ENCODE measurements around the gene FXYD2. TPM values are rescaled to one million over a fixed set of nuclear protein-coding genes. Genes with fewer than 3 reads are reported as not detected.

The FXYD2 gene
- total and polyA plus RNA-seq, 9 of the 15 experiments (the other 6 are each of a cell fraction or from before 2014, with no cell fraction given) = not detected

DNA sequence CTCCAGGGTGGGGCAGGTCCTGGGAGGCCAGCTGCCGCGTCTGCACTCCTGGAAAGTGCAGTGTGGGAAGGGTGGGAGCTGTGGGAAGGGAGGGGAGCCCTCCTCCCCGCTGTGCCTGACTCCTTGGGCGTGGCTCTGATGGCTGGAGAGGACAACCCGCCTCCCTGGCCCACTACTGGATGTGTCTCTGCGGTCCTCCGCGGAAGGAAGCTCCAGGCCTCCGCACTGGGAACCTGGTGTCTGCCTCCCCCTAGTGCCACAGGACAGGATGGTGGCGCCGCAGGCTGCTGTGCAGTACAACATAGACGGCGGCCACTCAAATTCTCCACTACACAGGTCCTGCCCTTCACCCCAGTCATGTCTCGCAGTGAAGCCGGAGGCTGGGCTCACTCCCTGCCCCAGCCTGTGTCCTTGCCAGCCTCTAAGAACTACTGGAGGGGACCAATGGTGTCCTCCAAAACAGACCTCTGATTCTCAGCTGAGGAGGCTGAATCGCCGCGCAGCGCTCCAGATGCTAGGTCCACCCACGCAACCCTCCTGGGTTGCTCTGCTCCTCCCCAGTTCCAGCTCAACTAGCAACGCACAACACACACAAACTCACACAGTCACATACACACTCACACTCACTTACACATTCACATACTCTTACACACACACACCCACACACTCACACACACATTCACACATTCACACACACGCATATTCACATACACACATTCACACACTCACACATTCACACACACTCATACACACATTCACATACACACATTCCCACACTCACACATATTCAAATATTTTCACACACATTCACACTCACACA is 15.1 kb downstream of the FXYD2 start (continued):
- TF ChIP-seq, protein P1, sequence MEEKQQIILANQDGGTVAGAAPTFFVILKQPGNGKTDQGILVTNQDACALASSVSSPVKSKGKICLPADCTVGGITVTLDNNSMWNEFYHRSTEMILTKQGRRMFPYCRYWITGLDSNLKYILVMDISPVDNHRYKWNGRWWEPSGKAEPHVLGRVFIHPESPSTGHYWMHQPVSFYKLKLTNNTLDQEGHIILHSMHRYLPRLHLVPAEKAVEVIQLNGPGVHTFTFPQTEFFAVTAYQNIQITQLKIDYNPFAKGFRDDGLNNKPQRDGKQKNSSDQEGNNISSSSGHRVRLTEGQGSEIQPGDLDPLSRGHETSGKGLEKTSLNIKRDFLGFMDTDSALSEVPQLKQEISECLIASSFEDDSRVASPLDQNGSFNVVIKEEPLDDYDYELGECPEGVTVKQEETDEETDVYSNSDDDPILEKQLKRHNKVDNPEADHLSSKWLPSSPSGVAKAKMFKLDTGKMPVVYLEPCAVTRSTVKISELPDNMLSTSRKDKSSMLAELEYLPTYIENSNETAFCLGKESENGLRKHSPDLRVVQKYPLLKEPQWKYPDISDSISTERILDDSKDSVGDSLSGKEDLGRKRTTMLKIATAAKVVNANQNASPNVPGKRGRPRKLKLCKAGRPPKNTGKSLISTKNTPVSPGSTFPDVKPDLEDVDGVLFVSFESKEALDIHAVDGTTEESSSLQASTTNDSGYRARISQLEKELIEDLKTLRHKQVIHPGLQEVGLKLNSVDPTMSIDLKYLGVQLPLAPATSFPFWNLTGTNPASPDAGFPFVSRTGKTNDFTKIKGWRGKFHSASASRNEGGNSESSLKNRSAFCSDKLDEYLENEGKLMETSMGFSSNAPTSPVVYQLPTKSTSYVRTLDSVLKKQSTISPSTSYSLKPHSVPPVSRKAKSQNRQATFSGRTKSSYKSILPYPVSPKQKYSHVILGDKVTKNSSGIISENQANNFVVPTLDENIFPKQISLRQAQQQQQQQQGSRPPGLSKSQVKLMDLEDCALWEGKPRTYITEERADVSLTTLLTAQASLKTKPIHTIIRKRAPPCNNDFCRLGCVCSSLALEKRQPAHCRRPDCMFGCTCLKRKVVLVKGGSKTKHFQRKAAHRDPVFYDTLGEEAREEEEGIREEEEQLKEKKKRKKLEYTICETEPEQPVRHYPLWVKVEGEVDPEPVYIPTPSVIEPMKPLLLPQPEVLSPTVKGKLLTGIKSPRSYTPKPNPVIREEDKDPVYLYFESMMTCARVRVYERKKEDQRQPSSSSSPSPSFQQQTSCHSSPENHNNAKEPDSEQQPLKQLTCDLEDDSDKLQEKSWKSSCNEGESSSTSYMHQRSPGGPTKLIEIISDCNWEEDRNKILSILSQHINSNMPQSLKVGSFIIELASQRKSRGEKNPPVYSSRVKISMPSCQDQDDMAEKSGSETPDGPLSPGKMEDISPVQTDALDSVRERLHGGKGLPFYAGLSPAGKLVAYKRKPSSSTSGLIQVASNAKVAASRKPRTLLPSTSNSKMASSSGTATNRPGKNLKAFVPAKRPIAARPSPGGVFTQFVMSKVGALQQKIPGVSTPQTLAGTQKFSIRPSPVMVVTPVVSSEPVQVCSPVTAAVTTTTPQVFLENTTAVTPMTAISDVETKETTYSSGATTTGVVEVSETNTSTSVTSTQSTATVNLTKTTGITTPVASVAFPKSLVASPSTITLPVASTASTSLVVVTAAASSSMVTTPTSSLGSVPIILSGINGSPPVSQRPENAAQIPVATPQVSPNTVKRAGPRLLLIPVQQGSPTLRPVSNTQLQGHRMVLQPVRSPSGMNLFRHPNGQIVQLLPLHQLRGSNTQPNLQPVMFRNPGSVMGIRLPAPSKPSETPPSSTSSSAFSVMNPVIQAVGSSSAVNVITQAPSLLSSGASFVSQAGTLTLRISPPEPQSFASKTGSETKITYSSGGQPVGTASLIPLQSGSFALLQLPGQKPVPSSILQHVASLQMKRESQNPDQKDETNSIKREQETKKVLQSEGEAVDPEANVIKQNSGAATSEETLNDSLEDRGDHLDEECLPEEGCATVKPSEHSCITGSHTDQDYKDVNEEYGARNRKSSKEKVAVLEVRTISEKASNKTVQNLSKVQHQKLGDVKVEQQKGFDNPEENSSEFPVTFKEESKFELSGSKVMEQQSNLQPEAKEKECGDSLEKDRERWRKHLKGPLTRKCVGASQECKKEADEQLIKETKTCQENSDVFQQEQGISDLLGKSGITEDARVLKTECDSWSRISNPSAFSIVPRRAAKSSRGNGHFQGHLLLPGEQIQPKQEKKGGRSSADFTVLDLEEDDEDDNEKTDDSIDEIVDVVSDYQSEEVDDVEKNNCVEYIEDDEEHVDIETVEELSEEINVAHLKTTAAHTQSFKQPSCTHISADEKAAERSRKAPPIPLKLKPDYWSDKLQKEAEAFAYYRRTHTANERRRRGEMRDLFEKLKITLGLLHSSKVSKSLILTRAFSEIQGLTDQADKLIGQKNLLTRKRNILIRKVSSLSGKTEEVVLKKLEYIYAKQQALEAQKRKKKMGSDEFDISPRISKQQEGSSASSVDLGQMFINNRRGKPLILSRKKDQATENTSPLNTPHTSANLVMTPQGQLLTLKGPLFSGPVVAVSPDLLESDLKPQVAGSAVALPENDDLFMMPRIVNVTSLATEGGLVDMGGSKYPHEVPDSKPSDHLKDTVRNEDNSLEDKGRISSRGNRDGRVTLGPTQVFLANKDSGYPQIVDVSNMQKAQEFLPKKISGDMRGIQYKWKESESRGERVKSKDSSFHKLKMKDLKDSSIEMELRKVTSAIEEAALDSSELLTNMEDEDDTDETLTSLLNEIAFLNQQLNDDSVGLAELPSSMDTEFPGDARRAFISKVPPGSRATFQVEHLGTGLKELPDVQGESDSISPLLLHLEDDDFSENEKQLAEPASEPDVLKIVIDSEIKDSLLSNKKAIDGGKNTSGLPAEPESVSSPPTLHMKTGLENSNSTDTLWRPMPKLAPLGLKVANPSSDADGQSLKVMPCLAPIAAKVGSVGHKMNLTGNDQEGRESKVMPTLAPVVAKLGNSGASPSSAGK (IDR thresholded peaks at IDR 0.05) = no peak
- TF ChIP-seq RCOR1 (IDR thresholded peaks at IDR 0.05; ENCODE audit: borderline replicate concordance in 1 of 2, low read depth in 2 of 2, low read length in 2 of 2) = no peak
- no peak for TF ChIP-seq ZNF140 (CRISPR knock-in tag; IDR thresholded peaks at IDR 0.05)
- TF ChIP-seq, protein P2, sequence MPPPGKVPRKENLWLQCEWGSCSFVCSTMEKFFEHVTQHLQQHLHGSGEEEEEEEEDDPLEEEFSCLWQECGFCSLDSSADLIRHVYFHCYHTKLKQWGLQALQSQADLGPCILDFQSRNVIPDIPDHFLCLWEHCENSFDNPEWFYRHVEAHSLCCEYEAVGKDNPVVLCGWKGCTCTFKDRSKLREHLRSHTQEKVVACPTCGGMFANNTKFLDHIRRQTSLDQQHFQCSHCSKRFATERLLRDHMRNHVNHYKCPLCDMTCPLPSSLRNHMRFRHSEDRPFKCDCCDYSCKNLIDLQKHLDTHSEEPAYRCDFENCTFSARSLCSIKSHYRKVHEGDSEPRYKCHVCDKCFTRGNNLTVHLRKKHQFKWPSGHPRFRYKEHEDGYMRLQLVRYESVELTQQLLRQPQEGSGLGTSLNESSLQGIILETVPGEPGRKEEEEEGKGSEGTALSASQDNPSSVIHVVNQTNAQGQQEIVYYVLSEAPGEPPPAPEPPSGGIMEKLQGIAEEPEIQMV (tag; conservative IDR thresholded peaks at IDR 0.05; ENCODE audit: low read depth) = peak; percentile 94
- peak; percentile 73; the same call in 1 of the 2 replicates for TF ChIP-seq ZNF263 (CRISPR knock-in tag; IDR thresholded peaks at IDR 0.05; ENCODE audit: borderline replicate concordance)
- TF ChIP-seq, protein P3, sequence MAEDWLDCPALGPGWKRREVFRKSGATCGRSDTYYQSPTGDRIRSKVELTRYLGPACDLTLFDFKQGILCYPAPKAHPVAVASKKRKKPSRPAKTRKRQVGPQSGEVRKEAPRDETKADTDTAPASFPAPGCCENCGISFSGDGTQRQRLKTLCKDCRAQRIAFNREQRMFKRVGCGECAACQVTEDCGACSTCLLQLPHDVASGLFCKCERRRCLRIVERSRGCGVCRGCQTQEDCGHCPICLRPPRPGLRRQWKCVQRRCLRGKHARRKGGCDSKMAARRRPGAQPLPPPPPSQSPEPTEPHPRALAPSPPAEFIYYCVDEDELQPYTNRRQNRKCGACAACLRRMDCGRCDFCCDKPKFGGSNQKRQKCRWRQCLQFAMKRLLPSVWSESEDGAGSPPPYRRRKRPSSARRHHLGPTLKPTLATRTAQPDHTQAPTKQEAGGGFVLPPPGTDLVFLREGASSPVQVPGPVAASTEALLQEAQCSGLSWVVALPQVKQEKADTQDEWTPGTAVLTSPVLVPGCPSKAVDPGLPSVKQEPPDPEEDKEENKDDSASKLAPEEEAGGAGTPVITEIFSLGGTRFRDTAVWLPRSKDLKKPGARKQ (CRISPR knock-in tag; IDR thresholded peaks at IDR 0.05) = no peak
- TF ChIP-seq PRMT5 (CRISPR knock-in tag; IDR thresholded peaks at IDR 0.05) = no peak
- no peak for TF ChIP-seq BCL6 (CRISPR knock-in tag; IDR thresholded peaks at IDR 0.05)
- TF ChIP-seq MCM3 (IDR thresholded peaks at IDR 0.05) = no peak
- TF ChIP-seq, protein P4, sequence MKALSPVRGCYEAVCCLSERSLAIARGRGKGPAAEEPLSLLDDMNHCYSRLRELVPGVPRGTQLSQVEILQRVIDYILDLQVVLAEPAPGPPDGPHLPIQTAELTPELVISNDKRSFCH (CRISPR knock-in tag; IDR thresholded peaks at IDR 0.05) = no peak
- TF ChIP-seq, protein P4 (tag; IDR thresholded peaks at IDR 0.05) = no peak
- no peak for TF ChIP-seq EZH2 (IDR thresholded peaks at IDR 0.05; ENCODE audit: borderline replicate concordance, low read depth, low read length)
